Ishikawa (cell line): ENCODE measurements around the gene VWA8.

ENCODE experiments used
- CEBPB ChIP-seq: IDR thresholded peaks from 2 replicates; pipeline ENCODE4 v1.6.1; 2012
- CREB1 ChIP-seq: IDR thresholded peaks from 2 replicates; pipeline ENCODE4 v1.6.1; 2012; ENCODE audit warnings: low read depth
- EGR1 ChIP-seq: IDR thresholded peaks from 2 replicates; pipeline ENCODE4 v1.6.1; 2012
- TCF12 ChIP-seq: IDR thresholded peaks from 2 replicates; pipeline ENCODE4 v1.6.1; 2012; ENCODE audit warnings: low read depth
- YY1 ChIP-seq: IDR thresholded peaks from 2 replicates; pipeline ENCODE4 v1.6.1; 2012; ENCODE audit warnings: low read depth

DNA sequence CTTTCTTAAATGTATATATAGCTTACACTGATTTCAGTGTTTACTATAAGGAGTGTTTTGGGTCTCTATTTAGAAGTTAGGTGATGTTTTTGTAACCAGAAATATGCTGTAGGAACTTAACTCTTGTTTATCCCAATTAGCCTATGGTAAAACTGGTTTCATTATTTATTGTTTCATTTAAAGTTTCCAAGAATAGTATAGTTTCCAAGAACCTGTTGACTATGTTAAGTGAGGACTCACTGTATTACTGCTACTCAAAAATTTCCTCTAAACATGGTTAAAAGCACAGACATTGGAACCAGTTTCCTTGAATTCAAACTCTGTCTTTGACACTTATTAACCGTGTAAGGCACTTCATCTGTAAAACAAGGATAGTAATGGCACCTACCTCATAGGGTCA, 316.2 kb downstream of the VWA8 start:
- no peak for TF ChIP-seq CREB1
- TF ChIP-seq EGR1: no peak
- TF ChIP-seq TCF12: no peak
- TF ChIP-seq CEBPB: no peak
- TF ChIP-seq YY1: no peak
